SH-SY5Y (cell line): ENCODE results near the gene LIG4.

Experiments used
- GATA2 ChIP-seq: IDR thresholded peaks from 2 replicates; pipeline ENCODE4 v1.6.1; 2011; ENCODE audit warnings: mild to moderate bottlenecking, low read depth, low read length
- GATA3 ChIP-seq: IDR thresholded peaks from 2 replicates; pipeline ENCODE4 v1.6.1; 2011; ENCODE audit warnings: low read depth, mild to moderate bottlenecking, low read length, moderate library complexity

DNA sequence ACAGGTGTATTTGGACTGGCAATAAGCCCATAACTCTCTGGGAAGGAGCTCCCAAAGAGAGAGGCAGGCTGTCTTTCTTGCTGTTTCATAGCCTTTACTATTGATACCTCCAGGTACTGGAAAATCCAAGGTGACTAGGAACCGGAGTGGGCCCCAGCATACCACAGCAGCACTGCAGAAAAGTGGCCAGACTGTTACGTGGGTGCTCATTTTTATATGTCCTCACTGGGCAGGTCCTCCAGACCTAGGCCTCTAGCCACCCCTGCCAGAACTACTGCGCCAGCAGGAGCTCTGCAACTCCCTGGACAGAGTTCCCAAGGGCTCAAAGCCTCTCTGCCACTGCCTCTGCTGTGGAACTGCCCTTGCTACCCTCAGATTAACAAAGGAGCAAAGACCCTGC is 46.4 kb downstream of the LIG4 start:
- TF ChIP-seq GATA2, result no peak
- TF ChIP-seq GATA3, result no peak
